Heart right ventricle (tissue), 16 donors: ENCODE results near the gene ABCE1. TPM values are rescaled to one million over a fixed set of nuclear protein-coding genes. Genes with fewer than 3 reads are reported as not detected.

Experiments
- ATAC-seq, 8 donors: fragments of 200-7000 bp; cut with Tn5 transposase; one replicate each; pipeline ENCODE4 v1.9.1; 2020; ENCODE audit warnings: mild to moderate bottlenecking in 8 of 8, moderate library complexity in 8 of 8, moderate number of reproducible peaks in 1 of 8
- DNase-seq, 2 donors: peaks; one replicate each; pipeline ENCODE4 v3.0.0-alpha.2; 2020
- H3K27ac ChIP-seq, 10 donors: fragments of 200-600 bp; sonication (generic) in 2 of 10; one replicate each; pipeline versions ENCODE4 v1.5.0 to v1.8.0; 2020 to 2022; ENCODE audit warnings: mild to moderate bottlenecking in 3 of 10
- H3K27me3 ChIP-seq, 7 donors: fragments of 200-600 bp; one replicate each; pipeline ENCODE4 v1.8.0; 2021 to 2022; ENCODE audit warnings: mild to moderate bottlenecking in 2 of 7
- H3K36me3 ChIP-seq, 9 donors: fragments of 200-600 bp; sonication (generic) in 1 of 9; one replicate each; pipeline versions ENCODE4 v1.5.0 to v1.8.0; 2020 to 2022; ENCODE audit warnings: mild to moderate bottlenecking in 2 of 9
- H3K4me1 ChIP-seq, 9 donors: fragments of 200-600 bp; sonication (generic) in 1 of 9; one replicate each; pipeline versions ENCODE4 v1.5.0 to v1.8.0; 2020 to 2022; ENCODE audit warnings: mild to moderate bottlenecking in 4 of 9
- H3K4me3 ChIP-seq, 10 donors: fragments of 200-600 bp; sonication (generic) in 2 of 10; one replicate each; pipeline versions ENCODE4 v1.5.0 to v1.8.0; 2020 to 2022; ENCODE audit warnings: mild to moderate bottlenecking in 7 of 10, moderate library complexity in 2 of 10
- H3K9me3 ChIP-seq, 11 donors: fragments of 200-600 bp in 10 of 11; sonication (generic) in 2 of 11; one replicate each; pipeline versions ENCODE4 v1.5.0 to v1.8.0; 2013 to 2022; ENCODE audit warnings: mild to moderate bottlenecking in 2 of 11, control low read depth in 1 of 11, moderate library complexity in 1 of 11
- CTCF ChIP-seq, 9 donors: fragments of 200-600 bp; sonication (generic) in 2 of 9; IDR thresholded peaks; one replicate each; pipeline versions ENCODE4 v1.5.0 to v1.8.0; 2021 to 2022; ENCODE audit warnings: antibody characterized with exemption in 9 of 9, mild to moderate bottlenecking in 5 of 9, moderate library complexity in 1 of 9
- WGBS, 2 donors: extraction: QIAGEN DNeasy Blood & Tissue Kit; methylation state at CpG; one replicate each; pipeline ENCODE4 v1.1.7; 2013; ENCODE audit warnings: inconsistent platforms in 1 of 2; 5-methylcytosine and 5-hydroxymethylcytosine counted together
- intact Hi-C, 10 donors: fragments of 100-400 bp; cut with DNase I; formaldehyde crosslinking; loops; one replicate each; pipeline versions ENCODE4 v1.11.1 to v1.14.2; 2022
- polyA plus RNA-seq, 2 donors: library from polyadenylated mRNA; stranded (reverse); fragments of 200-250 nt; gene quantifications; one replicate each; pipeline ENCODE4 v1.2.3, GENCODE V29; 2013
- total RNA-seq, 10 donors: library from RNA; stranded (reverse); fragmentation: NEBNext Ultra II Directional in 3 of 10; extraction: Animal tissue kit (Norgen Biotek cat#: 25700) in 3 of 10; gene quantifications; one replicate each; pipeline versions ENCODE4 v1.2.1 to v1.2.4, GENCODE V29; 2021 to 2023
- donor health status: Arrhythmogenic right ventricular cardiomyopathy.
- donor health status: ischemic (EF 13 %, LVEDD 7.1; RV severe dilation, severe dysfunction).
- donor health status: healthy with polysubstance abuse.
- donor health status: DM: no; HTN: yes; CAD: no.
- donor health status: DM: no; HTN: no; CAD: no.
- donor health status: ischemic (EF 25% LVEDD 6.9; RV normal size, moderate dysfunction).
- donor health status: ischemic (EF 25% LVEDD 5.7; RV mildly dilated, moderate dysfunction).
- donor health status: healthy.
- donor health status: DM: yes; HTN: yes; CAD: no.
- donor health status: Ischemic cardiomyopathy.
- donor health status: ischemic (EF 35%, LVEDD 5.7; RV mildly dilated, moderate dysfunction).
- donor health status: nonischemic (EF 11% LVEDD 7.7; RV severe dilation, severe dysfunction).
- donor health status: DM: yes; HTN: yes; CAD: no.
- donor health status: PGD.
- donor health status: ischemic (EF 29% LVEDD 5.4; RV normal size, mild dysfunction).
- donor health status: nonischemic (EF 23%, LVEDD 6.1; RV moderate dilation, normal function).

ABCE1 gene
- total and polyA plus RNA-seq, 12 donors = 14.6 to 49.0 (median 32.3) TPM

DNA sequence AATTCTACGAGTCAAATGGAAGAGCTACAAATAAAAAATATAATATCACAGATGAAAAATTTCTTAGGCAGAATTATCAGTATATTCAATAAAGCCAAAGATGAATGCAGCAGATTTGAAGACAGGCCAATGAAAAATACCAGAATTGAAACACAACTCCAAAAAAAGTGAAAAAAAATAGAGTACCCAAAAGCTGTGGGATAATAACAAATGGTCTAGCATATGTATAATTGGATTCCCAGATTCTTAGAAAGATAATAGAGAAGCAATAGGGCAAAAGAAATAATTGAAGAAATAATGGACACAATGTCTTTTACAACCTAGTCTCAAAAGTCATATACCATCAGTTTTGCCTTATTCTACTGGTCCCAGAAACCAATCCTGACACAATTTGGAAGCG, 4.5 kb upstream of the ABCE1 start:
- no peak for TF ChIP-seq CTCF (IDR thresholded peaks at IDR 0.05)
- 99% methylated on average over 2 of the region's 2 CpGs for WGBS, 2 donors
- Histone ChIP-seq H3K4me3 (no peak overlapping the region), H3K27me3 (no peaks in the 10 kb centered on the region), H3K9me3 (peaks cover 0 to 16% (median 0%) of the 10 kb centered on the region in 11 donors), H3K27ac (no peak overlapping the region), H3K4me1 (peaks cover 3 to 27% (median 15%) of the 10 kb centered on the region in 9 donors), H3K36me3 (peaks cover 0 to 75% (median 25%) of the 10 kb centered on the region in 9 donors)
- DNase-seq (no peak), ATAC-seq (no peak)
- intact Hi-C loops = loop anchor here in 2 of 10 donors (10.0 kb wide), 1 partner anchor 919 kb away; no protein-coding TSS in a partner anchor

- Histone ChIP-seq H3K4me1 (peaks cover 3 to 54% (median 42%) of the 10 kb centered on the region in 9 donors), H3K9me3 (peaks cover 0 to 16% (median 0%) of the 10 kb centered on the region in 11 donors), H3K4me3 (peak overlapping the region; percentile 50 to 91 (median 78)), H3K36me3 (peaks cover 0 to 39% (median 25%) of the 10 kb centered on the region in 9 donors), H3K27me3 (no peaks in the 10 kb centered on the region), H3K27ac (peak overlapping the region in 9 of 10 donors; percentile 87 to 95 (median 91))
- intact Hi-C loops = loop anchor here in 2 of 10 donors (10.0 kb wide), 1 partner anchor 923 kb away; no protein-coding TSS in a partner anchor
- ATAC-seq (no peak), DNase-seq (no peak)
- no peak for TF ChIP-seq CTCF (IDR thresholded peaks at IDR 0.05)
- 6 to 8% methylated on average over 10 of the region's 10 CpGs for WGBS, 2 donors
These were observed 735 bp upstream of the ABCE1 start for GRCh38 chr4:145097331-145097820.

DNA sequence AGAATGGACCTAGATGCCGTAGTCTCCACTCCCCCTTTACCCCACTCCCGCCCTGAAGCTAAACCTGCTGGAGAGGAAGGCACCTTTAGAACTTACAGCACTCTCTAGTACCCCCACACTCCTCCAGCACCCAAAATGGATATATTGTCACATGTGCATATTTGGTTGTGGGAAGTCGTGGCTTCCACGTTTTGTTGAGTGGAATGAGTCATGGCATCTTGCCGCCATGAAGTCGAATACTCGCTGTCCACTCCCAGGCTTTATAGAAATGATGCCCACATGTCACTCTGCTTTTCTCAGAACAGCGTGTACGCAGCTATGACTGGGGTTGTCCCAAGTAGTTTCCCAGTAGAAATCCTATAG, 545 bp downstream of the ABCE1 start:
- H3K9me3 ChIP-seq = peaks cover 0 to 9% (median 0%) of the 10 kb centered on the region in 11 donors
- no peaks in the 10 kb centered on the region for H3K27me3 ChIP-seq
- TF ChIP-seq CTCF (IDR thresholded peaks at IDR 0.05) = no peak
- intact Hi-C loops = loop anchor here in 2 of 10 donors (10.0 kb wide), 1 partner anchor 924 kb away; no protein-coding TSS in a partner anchor
- peak; percentile 18 to 72 (median 54) for ATAC-seq
- H3K4me3 ChIP-seq = peak overlapping the region; percentile 50 to 91 (median 78)
- H3K4me1 ChIP-seq = peaks cover 3 to 66% (median 45%) of the 10 kb centered on the region in 9 donors
- WGBS, 2 donors = 0 to 1% methylated on average over 9 of the region's 9 CpGs
- H3K27ac ChIP-seq = peak overlapping the region; percentile 5 to 95 (median 91)
- DNase-seq = peak in 1 of 2 donors; percentile 40
- peaks cover 0 to 26% (median 19%) of the 10 kb centered on the region in 9 donors for H3K36me3 ChIP-seq

- intact Hi-C loops = loop anchor here in 2 of 10 donors (10.0 kb wide), 1 partner anchor 925 kb away; no protein-coding TSS in a partner anchor
- Histone ChIP-seq H3K4me1 (peaks cover 3 to 69% (median 45%) of the 10 kb centered on the region in 9 donors), H3K27me3 (no peaks in the 10 kb centered on the region), H3K36me3 (peaks cover 0 to 23% (median 14%) of the 10 kb centered on the region in 9 donors), H3K27ac (peak overlapping the region in 2 of 10 donors; percentile 91 to 93), H3K9me3 (no peaks in the 10 kb centered on the region), H3K4me3 (peak overlapping the region in 9 of 10 donors; percentile 60 to 91 (median 79))
- TF ChIP-seq CTCF (IDR thresholded peaks at IDR 0.05) = no peak
- 24 to 40% methylated on average over 5 of the region's 5 CpGs for WGBS, 2 donors
- no peak for ATAC-seq
- DNase-seq = no peak
These were observed 1.5 kb downstream of the ABCE1 start for GRCh38 chr4:145099653-145100052.
